GM20431 (cell line): ENCODE data around the gene IMMT.
"Not testable (repeated sequence)": the region's sequence is repeated elsewhere in the genome, so short reads cannot be mapped to it uniquely, and the experiment has no call there.

Source experiments
- in situ Hi-C: fragments of 300-500 bp; cut with MseI, MboI; formaldehyde crosslinking; loops from one replicate; pipeline ENCODE4 v1.15.0; 2020; ENCODE audit warnings: low sequenced_read_pairs; ENCODE audit not compliant: unreplicated experiment

IMMT gene

GRCh38 chr2:86202702-86203101, 7.4 kb upstream of the IMMT start:
- in situ Hi-C loops: no loop called here

- in situ Hi-C loops: no loop called here
Measured at GRCh38 chr2:86202336-86202692, 7.1 kb upstream of the IMMT start.

GRCh38 chr2:86201671-86202335, 6.5 kb upstream of the IMMT start:
- in situ Hi-C loops: no loop called here

- in situ Hi-C loops: not testable (repeated sequence)
Measured at GRCh38 chr2:86200564-86200963, 5.3 kb upstream of the IMMT start.

- in situ Hi-C loops: no loop called here
Measured at GRCh38 chr2:86199834-86200177, 4.5 kb upstream of the IMMT start.

- in situ Hi-C loops: no loop called here
Measured at GRCh38 chr2:86195808-86196387, 636 bp upstream of the IMMT start.

- in situ Hi-C loops: no loop called here
Measured at GRCh38 chr2:86194751-86195054, 559 bp downstream of the IMMT start.

- in situ Hi-C loops: no loop called here
Measured at GRCh38 chr2:86193901-86194567, 1.2 kb downstream of the IMMT start.

- in situ Hi-C loops: no loop called here
Measured at GRCh38 chr2:86189782-86190416, 5.4 kb downstream of the IMMT start.

- in situ Hi-C loops: no loop called here
Measured at GRCh38 chr2:86186431-86186830, 8.8 kb downstream of the IMMT start.

- in situ Hi-C loops: no loop called here
Measured at GRCh38 chr2:86185517-86186212, 9.6 kb downstream of the IMMT start.

- in situ Hi-C loops: no loop called here
Measured at GRCh38 chr2:86176597-86176996, 18.7 kb downstream of the IMMT start.

GRCh38 chr2:86175828-86176227, 19.4 kb downstream of the IMMT start:
- in situ Hi-C loops: no loop called here

GRCh38 chr2:86174445-86174844, 20.8 kb downstream of the IMMT start:
- in situ Hi-C loops: no loop called here

- in situ Hi-C loops: no loop called here
Measured at GRCh38 chr2:86172610-86173009, 22.7 kb downstream of the IMMT start.

GRCh38 chr2:86171295-86171694, 24.0 kb downstream of the IMMT start:
- in situ Hi-C loops: no loop called here

- in situ Hi-C loops: no loop called here
Measured at GRCh38 chr2:86170449-86170848, 24.8 kb downstream of the IMMT start.

GRCh38 chr2:86160156-86160952, 34.9 kb downstream of the IMMT start:
- in situ Hi-C loops: no loop called here

GRCh38 chr2:86158286-86158685, 37.0 kb downstream of the IMMT start:
- in situ Hi-C loops: no loop called here

- in situ Hi-C loops: no loop called here
Measured at GRCh38 chr2:86157009-86157556, 38.2 kb downstream of the IMMT start.
